Vein endothelial cell (primary cell): ENCODE measurements around the gene ZNF667. TPM values are rescaled to one million over a fixed set of nuclear protein-coding genes. Genes with fewer than 3 reads are reported as not detected.

Source experiments
- total RNA-seq: library from RNA; depleted of rRNA; stranded (reverse); fragments of >200 nt; gene quantifications from 2 replicates; pipeline ENCODE4 v1.2.3, GENCODE V29; 2012

ZNF667 gene
- total RNA-seq, result 2.6 and 3.6 TPM in 2 replicates

GRCh38 chr19:56476651-56477428, at the start of gene ZNF667:
Gene ZNF667, minus strand, starts transcription at chr19:56477345. Its CDS starts 14,975 bp downstream, at chr19:56462370.

GRCh38 chr19:56507446-56508289, 30.5 kb upstream of the ZNF667 start, which contains the start of gene ZNF471:
Gene ZNF471, plus strand, starts transcription at chr19:56507855. Its CDS starts 3,717 bp downstream, at chr19:56511572.

DNA sequence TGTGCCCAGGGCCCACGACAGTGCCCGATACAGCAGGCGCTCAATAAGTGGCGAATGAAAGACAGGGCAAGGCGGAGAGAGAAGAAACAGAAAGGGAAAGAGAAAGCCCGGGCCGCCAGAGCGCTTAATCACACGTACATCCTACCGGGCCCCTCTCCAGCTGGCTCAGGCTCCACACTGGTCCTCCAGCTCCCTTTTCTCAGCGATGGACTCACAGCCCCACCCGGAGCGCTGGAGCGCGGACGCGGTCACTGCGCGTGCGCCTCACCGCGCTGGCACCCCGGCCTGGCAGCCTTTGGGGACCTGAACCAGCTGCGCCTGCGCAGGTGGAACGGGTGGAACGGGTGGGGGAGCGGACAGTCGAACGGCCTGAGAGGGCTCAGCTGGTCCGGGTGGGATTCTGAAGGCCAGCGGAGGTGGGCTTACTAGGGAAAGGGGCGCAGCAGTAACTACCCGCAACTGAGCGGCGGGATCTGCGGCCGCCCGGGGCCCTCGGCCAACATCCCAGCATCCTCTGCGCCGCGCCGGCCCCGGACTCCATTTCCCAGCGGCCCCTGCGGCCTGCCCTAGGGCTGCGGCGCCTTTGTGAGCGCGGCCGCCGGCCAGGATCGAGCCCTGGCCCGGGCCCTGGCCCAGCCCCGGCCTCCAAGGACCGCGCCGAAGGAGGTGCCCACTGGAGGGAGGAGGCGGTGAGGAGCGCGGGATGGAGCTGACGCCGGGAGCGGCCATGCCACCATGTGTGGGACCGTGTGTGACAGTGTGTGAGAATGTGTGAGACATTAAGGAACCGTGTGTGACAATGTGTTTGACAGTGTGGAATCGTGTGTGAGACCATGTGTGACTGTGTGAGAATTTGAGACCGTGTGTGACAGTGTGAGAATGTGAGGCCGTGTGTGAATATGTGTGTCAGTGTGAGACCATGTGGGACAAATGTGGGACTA, 73.1 kb downstream of the ZNF667 start, which contains the start of gene ZNF583:
Gene ZNF583, plus strand, starts transcription at position 569 of the 941 bp plus-strand sequence. CDS start 2,783 bp downstream, outside the sequence.

DNA sequence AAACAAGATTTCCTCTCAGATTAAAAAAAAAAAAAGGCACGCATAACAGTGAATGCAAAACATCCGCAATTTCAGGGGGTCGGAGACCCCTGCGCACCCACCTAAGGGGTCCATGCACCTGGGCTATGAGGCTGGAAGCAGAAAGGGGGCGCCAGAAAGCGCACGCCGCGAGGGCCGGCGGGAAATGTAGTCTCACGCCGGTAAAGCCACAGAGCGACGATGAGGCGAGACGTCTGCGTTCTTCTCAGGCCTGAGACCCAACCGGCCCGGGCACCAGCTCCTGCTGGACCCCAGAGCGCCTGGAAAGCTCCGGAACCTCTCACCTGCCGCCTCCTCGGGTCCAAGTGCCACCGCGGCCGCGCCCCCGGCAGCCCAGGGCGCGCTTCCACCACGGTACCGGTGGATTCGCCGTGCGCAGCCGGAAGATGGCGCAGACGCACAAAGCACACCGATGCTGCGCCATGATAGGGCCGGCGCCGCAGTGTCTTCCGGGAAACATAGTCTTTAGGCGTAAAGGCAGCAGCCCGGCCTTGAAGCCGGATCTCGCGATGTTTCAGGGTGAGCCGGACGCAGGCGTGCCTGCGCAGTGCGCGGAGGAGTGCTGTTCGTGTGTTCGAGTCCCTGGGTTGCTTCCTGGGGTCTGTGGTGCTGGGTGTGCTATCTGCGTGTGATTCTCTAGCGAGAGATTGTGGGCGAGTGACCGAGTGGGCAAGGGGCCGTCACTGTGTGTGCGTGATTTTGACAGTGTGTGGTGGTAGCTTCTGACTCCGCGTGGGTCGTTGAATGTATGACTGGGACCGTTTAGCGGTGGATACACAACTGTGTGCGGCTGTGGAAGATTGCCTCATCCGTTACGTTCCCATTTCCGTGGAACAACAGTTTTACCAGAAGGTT, 83.8 kb downstream of the ZNF667 start, which contains the start of gene ZNF582:
Gene ZNF582, minus strand, starts transcription at position 416 of the 894 bp plus-strand sequence. CDS start 1,782 bp downstream, outside the sequence.

Other genes with a start within 250 kb of the ZNF667 start
- 0.33 TPM in 1 of 2 replicates, not detected in the other for gene EDDM13, start 204.6 kb downstream of the ZNF667 start, total RNA-seq
- 4.9 and 7.5 TPM in 2 replicates for gene ZSCAN5A, start 162.5 kb downstream of the ZNF667 start, total RNA-seq
- 2.2 and 2.3 TPM in 2 replicates for gene ZNF582, start 83.8 kb downstream of the ZNF667 start, total RNA-seq
- gene ZNF583, start 73.0 kb downstream of the ZNF667 start, total RNA-seq, result 5.8 and 7.5 TPM in 2 replicates
- 0.98 and 2.7 TPM in 2 replicates for gene ZNF471, start 30.5 kb upstream of the ZNF667 start, total RNA-seq
- gene ZFP28, start 61.6 kb upstream of the ZNF667 start, total RNA-seq, result 7.2 and 8.7 TPM in 2 replicates
- gene ZNF470, start 90.1 kb upstream of the ZNF667 start, total RNA-seq, result 2.9 and 4.3 TPM in 2 replicates
- gene ZNF71, start 118.0 kb upstream of the ZNF667 start, total RNA-seq, result 16.7 and 18.2 TPM in 2 replicates
- gene SMIM17, start 165.8 kb upstream of the ZNF667 start, total RNA-seq, result 0.38 and 0.98 TPM in 2 replicates
- 0.29 TPM in 1 of 2 replicates, not detected in the other for gene ZNF835, start 194.4 kb upstream of the ZNF667 start, total RNA-seq